ENCODE data around the gene MBD3.
A peak's percentile ranks its signal among the peaks of the same experiment; 100 is the strongest.

MBD3 gene

DNA sequence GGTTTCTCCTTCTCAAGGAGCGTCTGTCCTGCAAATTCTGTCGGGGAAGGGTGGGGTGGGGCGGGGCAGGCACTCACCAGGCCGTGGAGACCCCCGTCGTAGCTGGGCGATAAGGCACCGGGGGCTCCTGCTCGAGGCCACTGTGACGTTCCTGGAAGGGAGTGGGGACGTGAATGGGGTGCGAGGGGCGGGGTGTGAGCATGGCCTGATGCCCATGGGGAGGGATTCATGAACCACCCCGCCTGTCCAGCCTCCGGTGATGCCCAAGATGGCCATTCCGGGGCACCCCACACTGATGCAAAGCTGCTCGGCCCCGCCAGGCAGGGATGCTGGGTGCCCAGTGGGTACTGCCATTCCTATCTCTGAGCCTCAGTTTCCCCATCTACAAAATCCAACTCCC lies 27.0 kb upstream of the MBD3 start:
- no peak for DNase-seq (ENCODE audit: low read depth, low spot score)

DNA sequence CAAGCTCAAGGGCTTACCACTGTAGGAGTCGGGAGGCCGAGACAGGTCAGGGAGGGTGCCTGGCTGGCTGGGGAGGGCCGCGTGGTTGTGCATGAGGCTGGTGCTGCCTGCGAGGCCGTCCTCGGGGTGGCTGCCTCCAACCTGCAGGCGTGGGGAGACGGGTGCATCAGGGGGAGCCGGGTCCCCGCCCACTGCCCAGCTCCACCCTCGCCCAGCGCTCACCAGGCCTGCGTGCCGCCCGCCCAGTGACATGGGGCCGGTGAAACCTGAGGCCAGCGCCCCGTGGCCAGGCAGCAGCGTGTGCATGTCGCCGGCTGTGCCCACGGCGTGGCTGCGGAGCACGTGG lies 26.4 kb upstream of the MBD3 start:
- no peak for DNase-seq (ENCODE audit: low read depth, low spot score)

DNA sequence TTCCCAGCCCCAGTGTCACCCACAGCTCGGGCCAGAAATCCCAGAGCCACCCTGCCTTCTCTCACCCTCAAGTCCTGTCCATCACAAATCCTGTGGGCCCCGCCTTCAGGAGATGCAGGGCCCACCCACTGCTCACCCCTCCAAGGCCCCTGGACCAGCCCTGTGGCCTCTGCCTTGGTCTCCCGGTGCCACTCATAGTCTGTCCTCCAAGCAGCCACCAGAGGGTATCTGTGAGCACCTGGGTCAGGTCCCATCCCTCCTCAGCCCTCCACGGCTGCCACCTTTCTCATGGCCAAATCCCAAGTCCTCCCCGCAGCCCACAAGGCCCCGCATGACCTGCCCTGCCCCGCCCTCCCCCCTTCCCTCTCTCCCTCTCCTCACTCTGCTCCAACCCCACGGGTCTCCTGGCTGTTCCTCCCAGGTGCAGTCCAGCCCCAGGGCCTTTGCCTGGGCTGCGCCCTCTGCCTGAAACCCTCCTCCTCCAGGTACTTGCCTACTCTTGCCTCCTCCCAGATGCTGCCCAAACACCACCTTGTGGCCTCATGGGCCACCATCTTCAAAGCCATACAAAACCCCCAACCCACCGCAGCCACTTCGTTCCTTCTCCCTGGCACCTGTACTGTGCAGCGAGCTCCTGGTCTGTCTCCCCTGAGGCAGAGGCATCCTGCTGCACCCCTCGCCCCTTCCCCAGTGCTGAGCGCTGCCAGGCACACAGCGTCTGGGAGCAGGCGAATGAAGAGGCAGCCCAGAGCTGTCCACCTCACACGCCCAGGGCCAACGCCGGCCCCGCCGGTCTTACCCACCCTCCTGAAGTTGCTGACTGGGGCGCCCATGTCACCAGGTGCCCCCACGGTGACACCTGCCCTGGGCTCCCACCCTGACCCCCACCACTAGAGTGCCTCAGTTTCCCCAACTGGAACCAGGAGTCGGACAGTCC lies 25.8 kb upstream of the MBD3 start:
- no peak for DNase-seq (ENCODE audit: low read depth, low spot score)

DNA sequence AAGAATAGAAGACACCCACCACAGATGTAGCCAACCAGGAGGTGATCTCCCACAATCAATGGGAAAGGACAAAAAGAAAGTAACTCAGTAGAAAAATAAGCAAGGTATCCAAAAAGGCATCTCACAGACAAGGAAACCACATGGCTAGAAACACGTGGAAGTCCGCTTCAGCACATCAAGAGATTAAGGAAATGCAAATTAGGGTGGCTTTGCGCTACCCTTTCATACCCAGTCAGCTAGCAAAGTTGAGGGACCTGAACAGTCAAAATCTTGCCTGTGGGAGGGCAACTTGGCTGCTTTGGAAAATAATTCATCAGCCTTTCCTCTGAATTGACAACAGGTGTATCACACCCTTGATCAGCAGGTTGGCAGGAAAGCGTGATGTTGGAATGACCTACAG lies 24.2 kb upstream of the MBD3 start:
- DNase-seq (ENCODE audit: low read depth, low spot score): no peak

DNA sequence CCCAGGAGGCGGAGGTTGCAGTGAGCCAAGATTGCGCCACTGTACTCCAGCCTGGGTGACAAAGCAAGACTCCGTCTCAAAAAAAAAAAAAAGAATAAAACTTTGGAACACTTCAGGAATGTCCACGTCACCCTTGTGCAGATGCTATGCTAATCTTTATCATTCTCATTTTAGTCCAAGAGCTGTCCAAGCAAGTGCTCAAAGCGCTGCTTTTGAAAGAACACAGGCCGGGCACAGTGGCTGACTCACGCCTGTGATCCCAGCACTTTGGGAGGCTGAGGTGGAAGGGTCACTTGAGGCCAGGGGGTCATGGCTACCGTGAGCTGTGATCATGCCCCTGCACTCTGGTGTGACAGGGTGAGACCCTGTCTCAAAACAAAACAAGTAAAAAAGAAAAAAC lies 23.7 kb upstream of the MBD3 start:
- DNase-seq (ENCODE audit: low read depth, low spot score): no peak

DNA sequence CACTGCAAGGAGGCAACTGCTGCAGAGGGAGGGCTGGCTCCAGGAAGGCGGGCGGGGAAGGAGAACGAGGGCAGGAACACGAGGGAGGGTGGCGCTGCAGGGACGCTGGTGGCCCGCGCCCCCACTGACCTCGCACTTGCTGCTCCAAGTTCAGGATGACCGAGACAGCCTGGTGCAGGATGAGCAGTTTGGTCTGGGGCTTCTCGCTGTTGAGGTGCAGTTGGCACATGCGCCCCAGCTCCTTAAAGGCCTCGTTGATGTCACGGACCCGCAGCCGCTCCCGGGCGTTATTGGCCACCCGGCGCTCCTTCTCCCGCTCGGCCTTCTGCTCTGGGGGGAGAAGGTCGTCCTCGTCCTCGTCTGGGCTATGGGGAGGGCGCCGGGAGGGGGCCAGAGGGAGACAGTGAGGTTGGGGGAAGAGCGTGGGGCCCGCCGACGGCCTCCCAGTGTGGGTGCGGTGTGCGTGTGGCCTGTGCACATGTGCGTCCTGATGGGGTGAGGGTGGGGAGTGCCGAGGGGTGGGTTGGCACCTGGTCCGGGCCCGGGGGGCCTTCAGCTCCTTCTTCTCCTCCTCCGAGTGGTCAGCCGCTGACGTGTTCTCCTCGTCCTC lies 22.6 kb upstream of the MBD3 start:
- DNase-seq (ENCODE audit: low read depth, low spot score): no peak

DNA sequence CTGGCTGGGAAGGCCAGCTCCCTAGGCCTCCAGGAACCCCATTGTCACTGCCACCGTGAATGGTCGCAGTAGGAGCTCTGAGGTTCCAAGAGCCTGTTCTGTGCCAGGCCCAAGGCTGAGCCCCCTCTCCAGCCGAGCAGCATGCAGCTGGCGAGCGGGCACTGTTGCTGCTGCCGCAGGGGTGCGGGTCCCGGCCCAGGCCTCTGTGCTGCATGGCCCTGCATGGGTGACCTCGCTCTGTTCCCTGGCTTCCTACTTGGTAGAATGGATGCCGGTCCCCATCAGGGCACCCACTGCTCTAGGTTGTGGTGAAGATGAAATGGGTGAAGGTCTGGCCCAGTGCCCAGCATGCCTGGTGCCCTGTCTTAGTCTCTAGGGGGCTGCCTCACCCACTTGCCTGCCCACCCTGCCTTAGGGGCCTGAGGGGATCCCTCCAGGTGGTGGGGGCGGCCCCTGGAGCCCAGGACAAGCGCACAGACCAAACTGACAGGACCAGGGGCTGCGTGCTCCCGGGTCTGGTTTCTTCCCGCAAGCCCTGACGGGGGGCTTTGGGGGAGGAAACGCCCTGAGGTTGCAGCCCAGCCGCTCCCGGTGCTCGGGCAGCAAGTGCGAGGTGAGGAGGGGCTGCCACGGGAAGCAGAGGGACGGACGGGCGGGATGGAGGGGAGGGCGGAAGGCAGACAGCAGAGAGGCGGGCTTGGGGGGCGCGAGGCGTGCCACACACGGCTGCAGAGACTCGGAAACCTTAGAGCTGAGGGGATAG lies 21.3 kb upstream of the MBD3 start:
- no peak for DNase-seq (ENCODE audit: low read depth, low spot score)

DNA sequence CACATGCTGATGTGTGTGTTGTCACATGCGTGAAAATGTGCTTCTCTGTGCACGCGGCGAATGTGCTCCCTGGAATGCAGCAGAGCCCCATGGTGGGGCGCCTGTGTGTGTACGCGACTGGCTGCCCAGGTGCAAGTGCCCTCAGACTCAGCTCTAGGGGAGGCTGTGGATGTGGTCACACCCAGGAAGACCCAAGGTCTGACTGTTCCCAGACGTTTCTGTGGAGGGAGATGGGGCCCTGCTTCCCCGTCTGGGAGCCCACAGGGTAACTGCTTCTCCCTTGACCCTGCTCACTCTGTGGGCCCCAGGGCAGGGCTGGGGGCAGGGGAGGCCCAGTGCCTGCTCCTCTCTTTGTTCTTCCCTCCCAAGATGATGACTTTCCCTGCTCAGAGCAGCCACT lies 20.5 kb upstream of the MBD3 start:
- no peak for DNase-seq (ENCODE audit: low read depth, low spot score)

DNA sequence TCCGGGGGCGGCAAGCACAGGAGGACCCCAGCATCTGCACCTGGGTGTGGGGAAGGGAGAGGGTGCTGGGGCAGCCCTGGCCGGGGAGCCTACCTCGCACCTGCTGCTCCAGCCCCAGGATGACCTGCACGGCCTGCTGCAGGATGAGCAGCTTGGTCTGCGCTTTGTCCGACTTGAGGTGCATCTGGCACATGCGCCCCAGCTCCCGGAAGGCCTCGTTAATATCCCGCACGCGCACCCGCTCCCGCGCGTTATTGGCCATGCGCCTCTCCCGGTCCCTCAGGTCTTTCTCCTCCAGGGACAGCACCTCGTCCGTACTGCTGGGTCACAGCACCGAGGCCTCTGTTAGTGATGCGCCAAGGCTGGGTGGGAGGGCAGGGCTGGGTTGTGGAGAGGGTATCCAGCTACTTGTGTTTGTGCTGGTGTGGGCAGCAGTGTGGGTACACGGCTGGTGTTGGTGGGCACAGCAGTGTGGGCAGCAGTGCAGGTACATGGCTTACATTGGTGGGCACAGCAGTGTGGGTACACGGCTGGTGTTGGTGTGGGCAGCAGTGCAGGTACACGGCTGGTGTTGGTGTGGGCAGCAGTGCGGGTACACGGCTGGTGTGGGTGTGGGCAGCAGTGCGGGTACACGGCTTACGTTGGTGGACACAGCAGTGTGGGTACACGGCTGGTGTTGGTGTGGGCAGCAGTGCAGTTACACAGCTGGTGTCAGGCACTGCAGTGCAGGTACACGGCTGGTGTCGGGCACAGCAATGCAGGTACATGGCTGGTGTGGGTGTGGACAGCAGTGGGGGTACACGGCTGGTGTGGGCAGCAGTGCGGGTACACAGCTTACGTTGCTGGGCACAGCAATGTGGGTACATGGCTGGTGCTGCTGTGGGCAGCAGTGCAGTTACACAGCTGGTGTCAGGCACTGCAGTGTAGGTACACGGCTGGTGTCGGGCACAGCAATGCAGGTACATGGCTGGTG lies 19.7 kb upstream of the MBD3 start:
- no peak for DNase-seq (ENCODE audit: low read depth, low spot score)

DNA sequence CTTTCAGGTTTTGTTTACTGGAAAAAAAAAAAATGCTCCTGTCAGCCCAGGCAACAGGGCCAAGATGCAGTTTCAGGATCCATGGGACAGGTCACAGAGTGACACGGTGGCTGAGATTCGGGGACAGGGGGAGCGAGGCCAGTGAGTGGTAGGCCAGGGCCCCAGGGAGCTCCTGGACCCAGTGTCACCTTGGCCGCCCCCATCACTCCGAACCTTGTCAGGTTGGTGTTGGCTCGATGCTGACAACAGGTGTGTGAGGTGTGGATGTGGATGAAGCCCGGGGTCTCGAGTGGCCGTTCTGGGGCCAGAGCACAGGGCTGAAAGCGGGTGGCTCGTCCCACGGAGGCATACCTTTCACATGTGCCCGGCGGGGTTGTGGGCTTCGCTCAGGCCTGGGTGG lies 18.7 kb upstream of the MBD3 start:
- DNase-seq (ENCODE audit: low read depth, low spot score): no peak

DNA sequence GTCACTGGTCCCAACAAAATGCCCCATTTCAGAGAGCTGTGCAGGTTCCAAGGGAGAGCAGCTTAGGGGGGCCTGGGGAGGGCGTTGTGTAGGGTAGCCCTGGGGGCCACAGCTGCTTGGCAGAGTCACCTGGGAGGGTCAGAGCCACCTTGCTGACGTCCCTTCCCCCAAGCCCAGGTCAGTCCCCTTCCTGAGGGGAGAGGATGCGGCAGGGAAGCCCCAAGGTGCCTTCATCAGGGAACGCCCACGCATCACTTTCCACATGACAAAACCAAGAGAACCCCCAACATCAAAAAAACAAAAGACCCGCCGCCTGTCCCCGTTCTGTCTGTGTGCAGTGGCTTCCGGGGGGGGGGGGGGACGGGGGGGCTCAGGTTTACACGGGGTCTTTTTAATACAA lies 17.9 kb upstream of the MBD3 start:
- no peak for DNase-seq (ENCODE audit: low read depth, low spot score)

DNA sequence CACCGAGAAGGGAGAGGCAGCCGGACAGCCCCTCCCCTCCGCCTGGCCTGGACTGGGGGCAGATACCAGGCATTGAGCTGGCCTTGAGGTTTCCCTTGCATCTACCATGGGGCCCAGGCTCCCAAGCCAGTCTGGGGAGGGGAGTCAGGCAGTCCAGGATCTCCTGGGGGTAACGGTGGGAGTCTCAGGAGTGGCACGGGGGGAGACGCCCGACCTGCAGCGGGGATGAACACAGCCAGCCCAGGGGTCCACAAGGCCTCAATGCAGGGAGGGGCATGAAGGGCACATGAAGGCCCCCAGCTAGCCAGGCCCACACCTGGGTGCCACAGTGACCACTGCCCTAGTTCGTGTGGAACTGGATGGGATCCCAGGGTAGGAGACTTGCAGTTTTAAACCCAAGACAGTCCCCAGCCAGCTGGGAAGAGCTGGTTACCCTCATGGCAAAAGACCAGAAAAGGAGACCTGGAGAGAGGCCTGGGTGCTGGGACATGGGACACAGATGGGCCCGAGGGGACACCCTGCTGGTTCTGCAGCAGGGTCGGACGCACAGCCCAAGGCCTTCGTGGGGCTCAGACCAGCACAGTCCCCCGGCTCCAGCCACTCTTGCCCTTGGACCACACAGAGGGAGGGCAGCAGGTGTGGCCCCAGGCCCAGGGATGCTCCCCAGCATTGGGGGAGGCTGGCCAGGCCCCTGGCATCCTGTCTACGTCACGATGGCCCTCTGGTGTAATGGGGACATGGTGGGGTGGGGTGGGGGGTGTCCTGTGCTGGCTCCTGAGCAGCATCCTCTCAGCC lies 17.2 kb upstream of the MBD3 start:
- no peak for DNase-seq (ENCODE audit: low read depth, low spot score)

DNA sequence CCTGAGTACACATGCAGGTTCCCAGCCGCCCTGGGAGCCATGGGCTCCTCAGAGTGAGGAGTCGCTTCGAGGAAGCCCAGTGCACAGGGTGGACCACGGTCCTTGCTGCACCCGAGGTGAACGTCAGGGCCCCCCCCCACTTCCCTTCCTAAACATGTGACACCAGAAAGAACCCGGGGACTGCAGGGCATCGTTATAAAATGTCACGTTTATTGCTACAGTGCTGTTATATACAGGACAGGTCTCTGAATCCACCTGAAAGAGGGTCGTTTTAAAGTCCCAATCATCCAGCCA lies 16.4 kb upstream of the MBD3 start:
- DNase-seq (ENCODE audit: low read depth, low spot score): no peak

DNA sequence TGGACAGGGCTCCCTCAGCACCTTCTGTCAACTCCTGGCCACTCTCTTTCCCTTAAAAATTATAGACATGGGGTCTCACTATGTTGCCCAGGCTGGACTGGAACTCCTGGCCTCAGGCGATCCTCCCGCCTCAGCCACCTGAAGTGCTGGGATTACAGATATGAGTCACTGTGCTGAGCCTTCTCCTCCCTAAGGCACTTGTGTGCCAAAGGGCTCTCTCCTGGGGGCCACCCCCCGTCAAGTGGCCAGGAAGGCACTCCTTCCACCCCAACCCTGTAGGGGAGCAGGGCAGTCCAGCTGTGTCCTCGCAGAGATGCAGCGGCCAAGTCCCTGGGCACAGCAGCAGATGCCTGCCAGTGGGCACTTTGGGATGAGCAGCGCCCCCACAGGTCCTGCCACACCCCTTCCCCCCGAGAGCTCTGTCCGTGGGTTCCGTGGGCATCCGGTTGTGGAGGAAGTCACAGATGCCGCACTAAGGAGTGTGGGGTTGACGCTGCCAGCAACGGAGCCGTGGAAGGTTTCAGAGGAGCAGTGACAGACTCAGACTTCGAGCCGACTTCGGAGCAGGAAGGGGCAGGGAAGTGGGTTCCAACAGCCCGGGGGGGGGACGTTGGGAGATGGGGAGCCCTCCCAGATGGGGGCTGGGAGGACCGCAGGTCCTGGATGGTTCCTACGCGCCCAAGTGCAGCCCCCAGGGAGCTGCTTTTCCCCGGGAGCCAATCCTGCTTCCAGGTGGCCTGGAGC lies 15.9 kb upstream of the MBD3 start:
- DNase-seq (ENCODE audit: low read depth, low spot score): no peak

DNA sequence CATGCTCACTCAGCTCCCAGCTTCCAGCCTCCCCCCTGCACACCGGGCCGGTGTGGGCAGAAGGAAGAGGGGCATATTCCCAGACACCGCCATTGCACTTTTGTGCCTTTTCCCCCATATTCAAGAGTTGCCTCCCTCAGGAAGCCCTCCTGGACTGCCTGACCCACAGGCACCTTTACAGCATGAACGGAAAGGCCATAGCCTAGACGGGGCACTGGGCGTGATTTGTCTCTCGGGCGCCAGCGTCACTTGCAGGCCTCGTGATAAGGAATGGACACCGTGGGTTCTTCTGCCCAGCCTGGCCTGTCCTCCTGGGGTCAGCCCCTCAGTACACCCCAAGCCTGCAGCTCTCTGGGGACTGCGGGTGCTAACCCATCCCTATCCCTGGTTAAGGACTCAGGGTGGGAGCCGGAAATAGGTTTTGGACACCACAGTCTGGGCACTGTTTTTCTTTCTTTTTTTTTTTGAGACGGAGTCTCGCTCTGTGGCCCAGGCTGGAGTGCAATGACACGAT lies 13.5 kb upstream of the MBD3 start:
- DNase-seq (ENCODE audit: low read depth, low spot score): no peak

DNA sequence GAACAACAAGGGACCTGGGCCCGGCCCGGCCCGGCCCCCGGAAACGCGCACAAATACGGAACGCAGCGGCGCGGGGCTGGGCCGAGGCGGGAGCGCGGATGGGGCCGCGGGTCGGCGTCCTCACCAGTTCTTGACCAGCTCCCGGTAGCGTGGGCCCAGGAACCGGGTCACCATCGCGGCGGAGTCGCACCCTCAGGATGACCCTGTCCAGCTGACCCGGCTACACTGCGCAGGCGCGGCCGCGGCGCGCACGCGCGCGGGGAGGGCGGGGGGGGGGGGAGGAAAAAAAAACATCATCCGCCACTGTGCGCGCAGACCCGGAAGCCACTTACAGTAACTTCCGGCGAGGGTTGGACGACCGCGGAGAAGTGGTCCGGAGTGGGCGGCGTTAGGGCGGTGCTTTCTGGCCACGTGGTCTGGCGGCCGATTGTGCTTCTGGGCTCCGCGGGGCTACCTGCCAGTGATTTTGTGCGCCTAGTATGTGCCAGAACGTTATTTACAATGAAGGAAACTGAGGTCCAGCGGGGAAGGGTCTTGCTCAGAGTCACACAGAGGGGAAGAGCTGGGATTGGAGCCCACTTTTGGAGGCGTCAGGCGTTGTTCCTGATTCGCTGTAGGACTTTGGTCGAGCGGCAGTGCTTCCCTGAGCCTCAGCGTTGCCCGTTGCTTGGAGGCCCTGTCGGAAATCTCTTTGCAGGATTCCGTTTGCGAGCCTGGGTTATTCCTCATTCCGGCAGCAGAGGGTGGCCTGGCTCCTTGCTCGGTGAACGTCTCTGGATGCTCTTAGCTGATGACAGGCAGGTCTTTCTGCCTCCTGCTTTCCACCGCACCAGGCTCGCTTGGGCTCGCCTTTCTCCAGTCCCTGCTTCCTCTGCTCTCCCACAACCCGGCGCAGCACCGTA lies 12.8 kb upstream of the MBD3 start, which contains the start of gene UQCR11:
Gene UQCR11, minus strand, starts transcription at position 227 of the 902 bp plus-strand sequence. Its CDS starts 53 bp downstream, at position 174.
- DNase-seq (ENCODE audit: low read depth, low spot score): peak; percentile 85

DNA sequence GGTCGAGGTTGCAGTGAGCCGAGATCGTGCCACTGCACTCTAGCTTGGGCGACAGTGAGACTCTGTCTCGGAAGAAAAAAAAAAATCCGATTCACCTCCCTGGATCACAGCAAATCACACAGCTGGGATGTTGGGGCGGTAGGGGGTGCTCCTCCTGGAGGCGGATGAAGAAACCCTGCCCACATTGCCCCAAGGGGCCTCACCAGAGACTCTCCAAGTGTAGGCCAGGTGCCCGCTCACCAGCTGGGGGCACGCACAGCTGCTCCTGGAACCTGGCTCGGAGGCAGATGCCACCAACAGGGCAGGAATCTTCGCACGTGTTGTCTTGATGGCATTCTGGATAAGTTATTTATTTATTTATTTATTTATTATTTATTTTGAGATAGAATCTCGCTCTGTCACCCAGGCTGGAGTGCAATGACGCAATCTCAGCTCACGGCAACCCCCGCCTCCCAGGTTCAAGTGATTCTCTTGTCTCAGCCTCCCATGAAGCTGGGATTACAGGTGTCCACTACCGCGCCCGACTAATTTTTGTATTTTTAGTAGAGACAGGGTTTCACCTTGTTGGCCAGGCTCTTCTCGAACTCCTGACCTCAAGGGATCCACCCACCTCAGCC lies 9.5 kb upstream of the MBD3 start:
- DNase-seq (ENCODE audit: low read depth, low spot score): no peak

DNA sequence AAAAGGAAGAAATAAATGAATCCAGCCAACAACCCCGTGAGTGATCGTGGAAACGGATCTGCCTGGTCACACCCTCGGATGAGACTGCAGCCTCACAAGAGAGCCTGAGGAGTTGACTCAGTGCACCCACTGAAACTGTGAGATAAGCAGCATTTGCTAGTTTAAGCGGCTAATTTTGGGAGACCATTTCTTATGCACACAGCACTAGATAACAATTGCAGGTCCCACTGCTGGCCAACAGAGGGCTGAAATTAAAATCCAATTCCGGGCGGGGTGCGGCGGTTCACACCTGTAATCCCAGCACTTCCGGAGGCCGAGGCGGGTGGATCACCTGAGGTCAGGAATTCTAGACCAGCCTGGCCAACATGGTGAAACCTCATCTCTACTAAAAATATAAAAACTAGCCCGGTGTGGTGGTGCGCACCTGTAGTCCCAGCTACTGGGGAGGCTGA lies 9.0 kb upstream of the MBD3 start:
- DNase-seq (ENCODE audit: low read depth, low spot score): no peak

All from smooth muscle cell of the brain vasculature (primary cell).